Stimulated activated CD8-positive, alpha-beta memory T cell treated with anti-CD3 and anti-CD28 coated beads, Interleukin-2, amount 100 ng/mL, for 1 hour (primary cell): Measurements from ENCODE around the gene FBRSL1.

Experiments used
- DNase-seq, 2 donors: peaks; one replicate each; pipeline ENCODE4 v3.0.0-alpha.2; 2020; ENCODE audit warnings: low read depth in 2 of 2

The FBRSL1 gene

DNA sequence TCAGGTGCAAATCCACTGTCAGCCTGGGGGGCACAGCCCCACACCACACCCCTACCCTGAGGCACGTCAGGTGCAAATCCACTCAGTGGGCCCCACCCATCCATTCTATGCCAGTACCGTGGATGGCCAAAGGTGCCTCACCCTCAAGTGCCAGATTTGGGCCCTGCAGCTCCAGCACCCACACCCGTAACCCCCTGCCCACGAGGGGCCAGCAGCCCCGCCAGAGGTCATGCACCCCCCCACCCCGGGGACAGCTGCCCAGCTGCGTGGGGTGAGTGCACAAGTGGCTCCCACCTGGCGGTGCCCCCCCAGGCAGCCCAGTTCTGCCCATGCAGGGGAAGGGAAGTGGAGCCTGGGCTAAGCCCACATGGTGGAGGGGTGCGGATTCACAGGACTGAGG is 51.2 kb downstream of the FBRSL1 start:
- DNase-seq = no peak

DNA sequence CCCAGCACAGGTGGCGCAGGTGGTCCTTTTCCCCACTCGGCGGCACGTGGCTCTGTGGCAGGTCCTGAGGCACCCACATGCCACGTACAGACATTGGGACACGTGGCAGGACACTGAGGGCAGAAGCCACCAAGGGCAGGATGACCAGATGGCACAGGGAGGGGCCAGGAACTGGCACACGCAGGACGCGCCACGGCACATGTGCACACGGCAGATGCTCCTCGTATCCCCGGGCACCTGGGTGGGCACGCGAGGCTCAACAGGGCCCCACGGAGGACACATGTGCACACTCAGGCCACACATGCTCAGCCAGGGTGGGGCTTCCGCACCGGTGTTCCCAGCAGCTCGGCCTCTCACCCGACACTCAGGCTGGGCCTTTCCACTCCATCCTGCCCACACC is 52.0 kb downstream of the FBRSL1 start:
- DNase-seq = no peak

DNA sequence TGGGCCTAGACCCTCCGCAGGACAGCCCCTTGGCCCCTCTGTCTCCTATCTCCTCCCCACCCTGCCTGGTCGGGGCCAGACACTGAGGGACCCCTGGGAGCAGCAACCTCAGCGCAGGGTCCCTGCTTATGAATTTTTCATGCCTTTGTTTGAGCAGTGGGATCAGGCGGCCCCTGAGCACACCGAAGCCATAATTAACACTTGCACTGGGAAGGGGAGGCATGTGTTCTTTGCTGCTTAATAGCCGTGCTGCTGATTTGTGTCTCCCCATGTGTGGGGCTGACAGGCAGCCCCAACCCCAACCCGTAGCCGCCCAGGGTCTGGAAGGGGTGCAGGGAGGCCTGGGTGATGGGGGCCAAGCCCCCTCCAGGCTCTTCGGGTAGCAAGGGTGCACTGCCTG is 52.7 kb downstream of the FBRSL1 start:
- no peak for DNase-seq

DNA sequence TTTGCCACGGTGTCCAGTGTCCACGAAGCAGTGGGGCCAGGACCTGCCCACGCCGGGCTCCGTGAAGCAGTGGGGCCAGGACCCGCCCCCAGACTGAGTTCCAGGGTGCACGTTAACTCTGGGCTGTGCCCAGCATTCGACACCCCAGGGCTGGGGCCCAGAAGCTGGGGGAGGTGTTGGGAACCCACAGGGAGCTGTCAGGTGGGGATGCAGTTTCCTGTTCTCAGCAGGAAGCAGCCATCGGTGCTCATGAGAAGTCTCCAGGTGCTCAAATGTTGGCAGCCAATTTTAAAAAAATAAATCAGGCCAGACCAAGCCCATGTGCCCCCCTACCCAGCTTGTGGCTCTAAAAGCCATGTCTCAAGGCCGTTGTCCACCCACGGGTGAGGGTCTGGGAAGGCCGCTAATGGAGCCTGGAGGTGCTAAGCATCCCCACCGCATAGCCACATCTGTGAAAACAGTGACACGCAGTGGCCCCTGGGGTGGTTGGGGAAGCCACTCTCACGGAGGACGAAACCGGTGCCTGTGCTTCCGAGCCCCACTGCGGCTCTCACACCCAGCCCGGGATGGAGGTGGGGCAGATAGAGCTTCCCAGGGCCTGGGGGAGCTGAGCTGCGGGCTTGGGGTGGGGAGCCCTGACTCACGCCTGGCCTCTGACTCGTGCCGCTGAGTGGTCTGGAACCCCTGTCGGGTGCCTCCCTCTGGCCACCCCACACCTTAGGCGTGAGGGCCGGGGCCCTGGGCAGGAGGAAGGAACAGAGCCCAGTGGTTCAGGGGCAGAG is 53.5 kb downstream of the FBRSL1 start:
- DNase-seq = no peak

DNA sequence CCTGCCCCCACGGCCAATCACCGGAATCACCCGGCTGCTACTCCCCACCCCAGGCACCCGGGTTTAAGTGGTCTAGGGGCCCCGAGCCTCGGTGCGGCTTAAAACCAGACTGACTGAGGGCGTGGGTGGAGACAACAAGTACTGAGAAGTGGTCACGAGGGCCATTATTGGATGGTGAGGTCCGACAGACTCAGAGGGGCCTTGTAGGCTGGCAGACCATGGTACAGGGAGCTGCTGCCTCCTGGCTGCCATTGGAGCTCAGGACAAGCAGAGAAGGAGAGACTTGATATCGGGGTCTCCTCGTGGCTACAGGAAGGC is 54.1 kb downstream of the FBRSL1 start:
- no peak for DNase-seq

DNA sequence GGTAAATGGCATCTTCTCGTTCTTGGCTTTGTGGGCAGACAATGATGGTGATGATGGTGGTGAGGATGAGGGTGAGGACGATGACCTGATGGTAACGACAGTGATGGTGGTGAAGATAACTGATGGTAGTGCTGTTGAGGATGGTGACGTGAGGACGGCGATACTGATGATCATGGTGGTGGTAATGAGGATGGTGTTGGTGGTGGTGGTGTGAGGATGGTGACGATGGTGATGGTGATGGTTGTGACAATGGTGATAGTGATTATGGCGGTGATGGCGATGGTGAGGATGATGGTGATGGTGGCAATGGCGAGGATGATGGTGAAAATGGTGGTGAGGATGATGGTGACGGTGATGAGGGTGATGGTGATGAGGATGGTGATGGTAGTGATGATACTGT is 54.5 kb downstream of the FBRSL1 start:
- DNase-seq = no peak

DNA sequence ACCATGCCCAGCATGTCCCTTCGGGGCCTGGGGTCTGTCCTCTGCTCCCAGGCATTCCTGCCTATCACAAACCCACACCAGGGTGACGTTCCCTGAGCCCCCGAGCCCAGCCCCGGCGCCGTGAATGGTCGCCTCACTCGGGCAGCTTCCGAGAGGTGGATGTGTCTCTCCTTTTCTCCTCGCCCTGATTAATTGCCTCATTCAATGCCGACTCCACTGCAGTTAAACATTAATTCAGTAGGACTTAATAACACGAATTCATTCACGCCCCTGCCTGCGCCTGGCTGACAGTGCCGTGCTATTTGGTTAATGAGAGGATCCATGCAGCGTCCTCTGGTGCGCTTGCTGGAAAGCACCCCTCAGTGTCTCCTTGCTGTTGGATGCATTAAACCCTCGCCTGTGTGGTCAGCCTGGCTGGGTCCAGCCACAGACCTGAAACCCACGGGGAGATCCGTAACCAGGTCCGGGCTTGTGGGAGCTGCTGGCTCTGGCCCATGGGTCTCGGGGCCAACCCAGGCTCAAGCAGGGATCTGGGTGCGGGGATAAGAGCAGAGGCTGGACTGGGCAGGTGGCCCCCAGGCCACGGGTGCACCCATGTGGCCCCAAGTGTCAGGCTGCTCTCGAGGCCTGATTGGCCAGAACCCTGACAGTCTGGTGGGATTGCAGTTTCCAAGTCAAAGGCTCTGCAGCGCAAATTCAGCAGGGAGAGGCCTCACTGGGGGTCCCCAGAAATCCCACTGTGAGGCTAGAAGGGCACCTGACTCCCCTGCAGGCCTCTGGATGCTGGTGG is 55.4 kb downstream of the FBRSL1 start:
- no peak for DNase-seq

DNA sequence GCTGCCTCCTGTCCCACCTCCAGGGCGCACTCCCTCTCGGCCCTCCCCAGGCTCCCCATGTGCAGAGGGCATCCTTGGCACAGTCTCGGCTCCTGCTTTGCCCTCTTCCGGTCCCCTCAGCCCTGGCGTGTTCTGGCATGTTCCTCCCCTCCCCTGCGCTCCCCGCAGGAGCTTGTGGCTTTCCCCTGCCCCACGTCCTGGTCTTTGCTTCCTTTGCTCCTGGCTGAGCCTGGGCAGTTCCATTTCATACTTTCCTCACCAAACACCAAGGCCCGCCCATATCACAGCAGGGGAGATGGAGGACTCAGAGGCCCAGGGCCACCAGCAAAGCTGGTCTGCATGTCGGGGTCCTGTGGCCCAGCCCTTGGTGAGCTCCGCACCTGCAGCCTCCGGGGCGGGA is 56.0 kb downstream of the FBRSL1 start:
- DNase-seq = no peak

DNA sequence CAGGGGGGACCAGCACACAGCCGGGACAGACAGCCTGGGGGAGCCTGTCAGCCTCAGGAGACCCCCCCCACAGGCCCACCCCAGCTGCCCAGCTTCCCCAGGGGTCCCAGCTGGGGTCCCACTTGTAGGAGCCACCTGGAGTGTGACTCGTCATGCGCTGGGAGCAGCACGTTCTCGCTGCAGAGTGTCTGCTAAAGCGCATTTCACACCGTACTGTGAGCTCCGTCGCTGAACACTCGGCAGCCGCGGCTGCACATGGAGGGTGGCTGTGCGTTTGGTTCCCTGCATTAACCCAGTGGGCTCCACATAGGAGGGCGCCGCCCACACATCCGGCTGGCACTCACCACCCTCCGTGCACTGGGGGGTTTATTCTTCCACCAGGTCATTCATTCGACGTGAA is 56.7 kb downstream of the FBRSL1 start:
- no peak for DNase-seq

DNA sequence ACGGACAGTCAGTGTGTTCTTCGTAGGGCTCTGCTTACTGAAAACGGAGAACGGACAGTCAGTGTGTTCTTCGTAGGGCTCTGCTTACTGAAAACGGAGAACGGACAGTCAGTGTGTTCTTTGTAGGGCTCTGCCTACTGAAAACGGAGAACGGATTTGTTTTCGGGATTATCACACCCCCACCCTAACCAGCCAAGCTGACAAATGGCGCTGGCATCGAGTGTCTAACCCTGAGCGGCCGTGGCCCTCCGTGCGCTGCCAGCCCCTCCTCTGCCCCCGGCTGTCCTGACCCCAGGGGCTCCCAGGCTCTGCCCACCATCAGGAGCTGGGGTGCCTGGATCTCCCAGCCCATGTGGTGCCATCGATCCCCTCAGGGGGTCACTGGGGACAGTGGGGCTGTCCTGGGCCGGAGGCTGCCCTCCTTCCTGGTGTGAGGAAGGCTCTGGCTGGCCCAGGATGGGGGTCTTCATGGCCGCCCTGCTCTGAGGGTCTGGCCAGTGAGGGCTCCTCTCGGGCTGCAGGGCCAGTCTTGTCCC is 57.3 kb downstream of the FBRSL1 start:
- no peak for DNase-seq

DNA sequence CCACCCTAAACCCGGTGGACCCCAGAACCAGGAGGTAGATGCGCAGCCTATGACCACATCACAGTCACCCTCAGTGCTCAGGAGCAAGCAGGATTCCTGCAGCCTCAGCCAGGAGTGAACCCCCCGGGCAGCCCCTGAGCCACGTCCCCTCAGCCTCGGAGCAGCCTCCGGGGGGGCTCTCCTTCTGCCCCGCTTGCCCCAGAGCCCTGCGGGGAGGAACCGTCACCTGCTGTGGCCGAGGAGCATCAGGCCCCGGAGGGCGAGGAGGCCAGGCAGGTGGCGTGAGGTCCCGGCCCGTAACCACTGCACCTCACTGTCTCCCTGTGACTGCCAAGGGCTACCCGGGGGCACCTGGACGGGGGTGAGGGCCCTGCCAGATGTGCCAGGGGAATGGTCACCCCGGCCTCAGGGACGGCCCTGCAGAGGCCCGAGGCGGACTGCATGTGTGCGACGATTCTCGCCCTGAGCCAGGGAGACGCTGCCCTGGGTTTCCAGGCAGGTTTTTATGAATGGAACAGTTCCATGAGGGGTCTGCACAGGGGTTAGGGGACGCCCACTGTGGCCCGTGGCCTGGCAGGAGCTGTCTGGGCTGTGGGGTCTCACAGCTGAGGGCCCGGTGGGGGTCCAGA is 58.6 kb downstream of the FBRSL1 start:
- no peak for DNase-seq

DNA sequence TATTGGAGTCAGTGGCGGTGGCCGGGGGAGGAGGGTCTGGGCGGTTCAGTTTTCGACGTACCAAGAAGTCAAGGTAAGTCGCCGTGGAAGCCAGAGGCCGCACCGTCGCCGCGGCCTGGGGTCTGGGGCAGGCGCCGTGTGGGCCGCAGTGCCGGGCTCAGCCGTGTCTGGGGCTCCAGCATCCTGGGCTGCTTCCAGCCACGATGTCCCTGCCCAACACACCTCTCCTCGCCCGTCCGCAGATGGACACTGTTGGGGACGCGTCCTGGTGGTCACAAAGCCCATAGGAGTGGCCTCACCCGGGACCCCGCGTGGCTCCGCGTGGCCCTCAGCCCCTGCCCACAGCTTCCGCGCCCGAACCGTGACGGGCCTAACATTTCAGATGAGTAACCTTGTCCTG is 59.1 kb downstream of the FBRSL1 start:
- no peak for DNase-seq

DNA sequence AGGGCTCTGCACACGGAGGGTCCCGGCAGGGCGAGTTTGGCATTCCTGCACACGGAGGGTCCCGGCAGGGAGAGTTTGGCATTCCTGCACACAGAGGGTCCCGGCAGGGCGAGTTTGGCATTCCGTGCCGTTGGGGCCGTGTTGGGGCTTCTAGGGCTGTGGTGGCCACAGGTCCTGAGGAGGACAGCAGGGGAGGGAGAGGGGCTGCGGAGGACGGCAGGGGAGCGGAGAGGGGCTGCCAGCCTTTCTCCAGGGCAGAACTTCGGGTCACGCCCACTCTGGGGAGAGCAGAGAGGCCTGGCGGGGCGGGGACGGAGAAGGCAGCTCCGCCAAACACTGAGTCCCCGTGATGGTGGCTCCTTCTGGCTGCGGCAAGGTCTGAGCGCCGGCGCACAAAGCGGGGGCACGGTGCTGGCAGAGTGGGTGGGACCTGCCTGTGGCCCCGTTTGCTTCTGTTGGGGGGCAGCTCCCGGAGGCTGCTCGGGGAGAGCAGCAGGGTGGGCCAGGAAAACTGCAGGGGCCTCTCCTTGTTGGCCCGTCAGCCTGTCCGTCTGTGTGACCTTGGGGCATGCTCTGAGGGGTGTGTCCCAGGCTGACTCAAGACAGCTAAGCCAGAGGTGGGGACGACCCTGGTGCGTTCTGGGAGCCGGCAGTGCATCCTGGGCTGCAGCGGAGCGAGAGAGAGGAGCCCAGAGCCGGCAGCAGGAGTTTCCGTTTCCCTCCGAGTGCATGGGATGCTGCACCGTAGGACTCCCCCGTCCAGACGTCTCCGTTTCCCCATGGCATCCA is 60.3 kb downstream of the FBRSL1 start:
- DNase-seq = no peak

DNA sequence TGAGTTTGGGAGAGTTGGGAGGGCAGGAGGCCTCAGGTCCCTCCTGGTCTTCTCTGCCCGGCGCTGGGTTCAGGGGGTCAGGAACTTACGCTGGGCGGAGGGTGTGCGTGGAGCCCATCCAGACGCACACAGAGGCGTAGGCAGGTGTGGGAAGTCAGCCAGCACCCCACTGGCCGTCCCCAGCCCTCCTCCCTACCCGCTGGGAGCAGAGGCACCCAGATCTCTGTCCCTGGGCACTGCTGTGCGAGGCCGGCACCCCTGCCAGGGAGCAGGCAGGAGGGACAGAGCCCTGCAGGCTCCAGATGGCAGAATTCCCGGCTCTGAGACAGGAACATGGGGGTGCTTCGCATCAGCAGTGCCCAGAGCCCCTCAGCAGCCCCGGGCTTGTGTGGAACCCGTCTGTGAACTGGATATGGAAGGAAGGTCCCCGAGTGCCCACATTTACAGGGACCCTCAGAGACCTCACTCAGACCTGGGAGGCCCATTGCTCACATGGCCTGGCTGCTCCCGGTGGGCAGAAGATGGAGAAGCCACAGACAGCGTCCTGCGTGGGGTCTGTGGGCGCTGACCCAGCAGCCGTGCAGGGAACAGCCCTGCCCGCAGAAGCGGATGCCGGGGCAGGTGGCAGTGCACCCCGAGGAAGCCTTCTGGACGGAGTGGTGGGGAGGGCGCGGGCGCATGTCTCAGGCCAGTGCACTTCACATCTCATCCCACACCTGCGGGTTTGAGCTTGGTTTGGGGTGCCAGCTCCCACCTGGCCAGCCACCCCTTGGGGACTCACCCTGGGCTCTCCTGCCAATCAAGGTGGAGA is 61.1 kb downstream of the FBRSL1 start:
- no peak for DNase-seq

DNA sequence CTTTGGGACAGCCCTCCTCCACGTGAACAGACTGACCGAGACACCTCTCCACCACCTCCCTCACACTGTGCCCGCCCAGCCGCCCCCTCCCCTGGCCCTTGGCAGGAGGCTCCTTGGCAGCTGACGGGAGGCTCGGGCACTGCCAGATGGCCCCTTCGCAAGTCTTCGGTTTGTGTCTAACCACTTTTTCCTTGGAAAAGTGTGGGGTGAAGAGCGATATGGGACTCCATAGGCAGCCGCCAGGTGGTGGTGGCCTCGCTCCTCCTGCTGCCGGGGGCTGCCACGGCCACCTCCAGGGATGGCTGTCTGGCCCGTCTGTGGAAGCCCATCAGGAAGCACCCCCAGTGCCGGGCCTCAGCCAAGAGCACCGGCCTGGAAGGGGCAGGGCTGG is 61.7 kb downstream of the FBRSL1 start:
- DNase-seq = no peak

DNA sequence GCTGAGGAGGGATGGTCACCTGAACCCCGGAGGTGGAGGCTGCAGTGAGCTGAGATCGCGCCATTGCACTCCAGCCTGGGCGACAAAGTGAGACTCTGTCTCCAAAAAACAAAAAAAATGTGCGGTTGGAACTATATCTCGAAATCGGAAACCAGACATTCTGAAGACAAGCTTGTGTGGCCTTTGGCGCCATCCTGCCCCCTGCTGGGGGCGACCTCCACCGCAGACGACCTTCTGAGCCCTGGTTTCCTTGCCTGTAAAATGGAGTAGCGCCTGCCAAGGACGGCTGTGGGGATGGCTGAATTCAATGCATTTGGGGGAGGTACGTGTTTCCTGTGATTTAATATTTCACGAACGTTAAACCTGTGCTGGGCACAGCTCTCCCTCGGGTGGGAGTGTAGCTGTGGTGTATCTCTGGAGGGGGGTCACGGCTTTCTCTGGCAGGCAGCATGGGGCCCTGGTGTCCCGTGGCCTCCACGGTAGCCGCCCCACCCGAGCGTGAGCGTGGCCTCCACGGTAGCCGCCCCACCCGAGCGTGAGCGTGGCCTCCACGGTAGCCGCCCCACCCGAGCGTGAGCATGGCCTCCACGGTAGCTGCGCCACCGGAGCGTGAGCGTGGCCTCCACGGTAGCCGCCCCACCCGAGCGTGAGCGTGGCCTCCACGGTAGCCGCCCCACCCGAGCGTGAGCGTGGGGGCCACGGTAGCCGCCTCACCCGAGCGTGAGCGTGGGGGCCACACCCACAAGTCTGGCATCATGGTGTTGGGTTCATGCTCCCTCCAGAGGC is 65.1 kb downstream of the FBRSL1 start:
- DNase-seq = no peak

DNA sequence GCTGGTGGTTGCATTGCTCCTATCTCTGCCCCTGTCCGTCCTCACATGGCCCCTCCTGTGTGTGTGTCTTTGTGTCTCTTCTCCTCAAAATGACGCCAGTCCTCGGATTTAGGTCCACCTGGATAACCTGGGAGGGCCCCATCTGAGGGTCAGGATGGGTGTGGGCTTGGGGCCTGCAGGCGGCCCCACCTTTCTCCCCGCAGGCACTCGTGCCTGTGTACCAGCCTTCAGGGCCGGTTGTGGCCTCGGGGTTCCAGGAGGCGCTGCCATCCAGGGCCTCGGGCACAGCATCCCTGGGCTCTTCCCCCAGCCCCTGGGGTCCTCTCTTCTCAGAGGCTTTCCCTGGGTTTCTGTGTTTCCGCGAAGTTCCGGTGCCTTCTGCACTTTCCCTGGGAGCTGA is 65.7 kb downstream of the FBRSL1 start:
- DNase-seq = no peak

DNA sequence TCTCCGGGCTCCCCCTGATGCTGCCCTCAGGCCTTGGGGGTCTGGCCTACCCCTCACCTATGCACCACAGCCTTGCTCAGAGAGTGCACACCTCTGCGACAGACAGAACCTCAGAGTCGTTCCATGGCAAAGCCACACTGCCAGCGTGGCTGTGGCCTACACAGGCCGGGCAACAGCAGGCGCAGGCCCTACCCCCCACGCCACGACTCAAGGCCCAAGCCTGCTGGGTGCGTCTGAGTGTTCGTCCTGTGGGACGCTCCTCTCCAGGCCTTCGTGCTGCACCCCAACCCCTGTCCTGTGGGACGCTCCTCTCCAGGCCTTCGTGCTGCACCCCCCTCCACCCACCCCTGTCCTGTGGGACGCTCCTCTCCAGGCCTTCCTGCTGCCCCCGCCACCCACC is 66.3 kb downstream of the FBRSL1 start:
- no peak for DNase-seq

DNA sequence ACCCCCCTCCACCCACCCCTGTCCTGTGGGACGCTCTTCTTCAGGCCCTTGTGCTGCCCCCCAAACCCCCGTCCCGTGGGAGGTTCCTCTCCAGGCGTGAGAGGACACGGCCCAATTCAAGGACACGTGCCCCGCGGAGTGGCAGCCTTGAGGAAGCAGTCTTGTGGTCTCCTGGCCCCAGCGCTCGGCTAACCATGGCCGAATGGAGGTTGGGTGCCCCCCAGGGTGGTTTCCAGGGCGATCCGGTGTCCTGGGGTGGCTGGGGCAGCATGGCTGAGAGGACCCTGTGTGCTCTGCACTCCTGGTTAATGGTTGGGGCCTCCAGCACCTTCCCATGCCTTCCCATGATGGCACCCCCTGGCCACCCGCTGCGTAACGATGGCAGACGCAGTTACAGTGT is 66.8 kb downstream of the FBRSL1 start:
- DNase-seq = no peak

DNA sequence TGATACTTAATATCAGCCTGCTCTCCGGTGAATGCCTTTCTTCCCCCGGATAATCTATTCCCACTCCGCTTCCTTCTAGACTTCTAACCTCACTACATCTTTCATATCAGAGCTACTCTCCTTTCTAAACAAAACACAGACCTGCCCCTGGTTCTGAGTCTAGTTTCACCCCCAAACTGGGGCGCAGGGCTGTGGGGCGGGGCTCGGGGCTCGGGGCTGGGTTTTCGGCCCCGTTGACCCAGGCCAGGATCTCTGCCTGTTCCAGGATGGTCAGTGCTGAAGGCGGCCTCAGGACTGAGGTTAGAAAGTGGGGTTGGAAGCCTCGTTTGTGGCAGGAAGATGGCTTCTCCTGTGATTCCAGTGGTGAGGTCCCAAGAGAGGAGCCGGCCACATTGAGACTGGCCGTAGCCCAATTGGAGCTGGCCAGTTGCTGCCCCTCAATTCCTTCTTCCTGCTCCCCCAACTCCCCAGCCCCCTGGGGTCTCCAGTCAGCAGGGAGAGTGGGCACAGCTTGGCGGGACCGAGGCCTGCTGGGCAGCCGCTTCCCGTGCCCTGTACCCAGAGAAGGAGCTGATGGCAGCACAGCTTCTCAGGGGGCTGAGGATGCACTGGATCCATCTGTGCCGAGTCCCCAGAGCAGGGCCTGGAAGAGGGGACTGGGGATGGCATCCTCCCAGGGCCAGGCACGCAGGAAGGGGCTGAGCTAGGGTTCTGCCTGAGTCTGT is 67.5 kb downstream of the FBRSL1 start:
- no peak for DNase-seq
